GM18520 (cell line): ENCODE data around the gene MAN2A2.
"Not testable (repeated sequence)": the region's sequence is repeated elsewhere in the genome, so short reads cannot be mapped to it uniquely, and the experiment has no call there.

Experiments
- ATAC-seq: cut with Tn5 transposase; IDR thresholded peaks from one replicate; pipeline ENCODE4 v1.9.1; 2021; ENCODE audit not compliant: unreplicated experiment

Gene MAN2A2

GRCh38 chr15:90883526-90883975 lies 19.6 kb upstream of the MAN2A2 start:
- ATAC-seq: no peak

- no peak for ATAC-seq
Observed at GRCh38 chr15:90883976-90884718, 19.0 kb upstream of the MAN2A2 start, which contains the start of gene FES. Gene FES, plus strand, starts transcription at chr15:90884504. Its CDS starts 542 bp downstream, at chr15:90885046.

GRCh38 chr15:90884719-90885431 lies 18.2 kb upstream of the MAN2A2 start:
- no peak for ATAC-seq

GRCh38 chr15:90885432-90886290 lies 17.4 kb upstream of the MAN2A2 start:
- ATAC-seq: no peak

GRCh38 chr15:90886291-90886614 lies 16.8 kb upstream of the MAN2A2 start:
- ATAC-seq: no peak

GRCh38 chr15:90887037-90887481 lies 16.0 kb upstream of the MAN2A2 start:
- ATAC-seq: no peak

- no peak for ATAC-seq
Observed at GRCh38 chr15:90889313-90889730, 13.8 kb upstream of the MAN2A2 start.

GRCh38 chr15:90889736-90890456 lies 13.2 kb upstream of the MAN2A2 start:
- no peak for ATAC-seq

- ATAC-seq: no peak
Observed at GRCh38 chr15:90890839-90891238, 12.3 kb upstream of the MAN2A2 start.

GRCh38 chr15:90891346-90891949 lies 11.7 kb upstream of the MAN2A2 start:
- no peak for ATAC-seq

- no peak for ATAC-seq
Observed at GRCh38 chr15:90892023-90892422, 11.1 kb upstream of the MAN2A2 start.

- ATAC-seq: no peak
Observed at GRCh38 chr15:90892498-90893174, 10.5 kb upstream of the MAN2A2 start.

- no peak for ATAC-seq
Observed at GRCh38 chr15:90893175-90894090, 9.7 kb upstream of the MAN2A2 start.

GRCh38 chr15:90895571-90896117 lies 7.5 kb upstream of the MAN2A2 start:
- no peak for ATAC-seq

- ATAC-seq: not testable (repeated sequence)
Observed at GRCh38 chr15:90897131-90897655, 5.9 kb upstream of the MAN2A2 start.

GRCh38 chr15:90901175-90902039 lies 1.7 kb upstream of the MAN2A2 start:
- ATAC-seq: no peak
